Measurements from ENCODE around the gene STXBP6. TPM values are rescaled to one million over a fixed set of nuclear protein-coding genes. Genes with fewer than 3 reads are reported as not detected.
"Not testable (repeated sequence)": the region's sequence is repeated elsewhere in the genome, so short reads cannot be mapped to it uniquely, and the experiment has no call there.

The STXBP6 gene
- total and polyA plus RNA-seq, 10 of the 15 experiments (the other 5 are each of a cell fraction or from before 2014, with no cell fraction given), result 1.2 to 47.3 (median 1.9) TPM

DNA sequence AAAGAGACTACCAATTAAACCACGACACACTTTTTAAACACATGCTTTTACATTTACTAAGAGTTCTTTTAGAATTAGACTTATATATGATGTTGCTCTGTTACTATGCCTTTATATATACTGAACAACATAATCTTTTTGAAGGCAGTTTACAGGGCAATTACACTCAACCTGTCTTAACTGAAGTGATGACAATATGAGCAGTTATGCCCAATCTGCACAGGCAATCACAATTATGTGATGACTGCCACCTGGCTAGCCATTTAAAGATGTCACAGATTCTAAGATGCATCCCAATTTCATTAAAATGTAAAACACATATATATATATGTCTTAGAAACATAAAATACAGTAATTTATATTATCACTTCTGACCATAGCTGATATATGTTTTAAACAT, 112.6 kb downstream of the STXBP6 start:
- H3K4me1 ChIP-seq (ENCODE audit: control insufficient read depth, insufficient read depth, low read length), result no peaks in the 10 kb centered on the region; the same call in none of the 2 replicates
- intact Hi-C loops (cut with micrococcal nuclease; ENCODE audit: unreplicated experiment) (no loop called here), in situ Hi-C loops (cut with MboI) (no loop called here)
- H3K27ac ChIP-seq (ENCODE audit: control insufficient read depth, insufficient read depth), result no peak overlapping the region
- CTCF ChIA-PET, result interaction anchor here (1.0 to 2.5 kb wide), 2 partner anchors 17 to 21 kb away, joined by 3 to 7 read pairs; no protein-coding TSS in a partner anchor
- H4K20me1 ChIP-seq (ENCODE audit: control insufficient read depth, insufficient read depth), result no peaks in the 10 kb centered on the region
- no TSS peak for BruUV-seq (replicated peaks)
- no peak overlapping the region for H3K4me2 ChIP-seq (ENCODE audit: control insufficient read depth, insufficient read depth)
- H3K36me3 ChIP-seq (ENCODE audit: control insufficient read depth in 2 of 2, insufficient read depth in 2 of 2, low read length in 1 of 2), result no peaks in the 10 kb centered on the region; a peak in 1 of 4 replicates
- 0% methylated on average over 1 of the region's 1 CpG for WGBS (ENCODE audit: insufficient coverage, insufficient replicate concordance, low lambda C conversion rate, missing lambda C conversion rate)
- no peak overlapping the region for H3K9ac ChIP-seq (ENCODE audit: control insufficient read depth, insufficient read depth, low read length)
- no peaks in the 10 kb centered on the region for H3K79me2 ChIP-seq (ENCODE audit: control insufficient read depth, insufficient read depth, low read length)
- ATAC-seq (no peak), FAIRE-seq (no peak), DNase-seq (ENCODE audit: low read depth, low spot score) (no peak)
- POLR2A ChIA-PET, result no interaction called here
- H3K4me3 ChIP-seq, result no peak overlapping the region
- no peak overlapping the region for H2AFZ ChIP-seq (ENCODE audit: control insufficient read depth, low read depth, low read length)
- no peaks in the 10 kb centered on the region for H3K27me3 ChIP-seq (replicated peaks in 1 of 2; ENCODE audit: control insufficient read depth in 2 of 2, insufficient read depth in 2 of 2, low read length in 1 of 2)
- RAD21 ChIA-PET (ENCODE audit: unreplicated experiment), result interaction anchor here (0.7 kb wide), 1 partner anchor 76 kb away, joined by 3 read pairs; no protein-coding TSS in a partner anchor
- SMC1A ChIA-PET (ENCODE audit: uncharacterized antibody, unreplicated experiment), result interaction anchor here (1.0 to 9.0 kb wide), 6 partner anchors 11 to 692 kb away, joined by 3 to 104 read pairs (median 4); no protein-coding TSS in a partner anchor
- no peaks in the 10 kb centered on the region for H3K9me3 ChIP-seq (replicated peaks; ENCODE audit: control insufficient read depth, insufficient read depth, low read length)
- TF ChIP-seq CEBPB (IDR thresholded peaks at IDR 0.05; ENCODE audit: borderline replicate concordance in 1 of 2, low read depth in 2 of 2, low read length in 2 of 2), result no peak
- no peak for TF ChIP-seq TAF1 (IDR thresholded peaks at IDR 0.05; ENCODE audit: borderline replicate concordance, low read depth, low read length)
- no peak for TF ChIP-seq NR2C2 (IDR thresholded peaks at IDR 0.05; ENCODE audit: borderline replicate concordance, control insufficient read depth, insufficient read length, low read depth)
- TF ChIP-seq, protein P1, sequence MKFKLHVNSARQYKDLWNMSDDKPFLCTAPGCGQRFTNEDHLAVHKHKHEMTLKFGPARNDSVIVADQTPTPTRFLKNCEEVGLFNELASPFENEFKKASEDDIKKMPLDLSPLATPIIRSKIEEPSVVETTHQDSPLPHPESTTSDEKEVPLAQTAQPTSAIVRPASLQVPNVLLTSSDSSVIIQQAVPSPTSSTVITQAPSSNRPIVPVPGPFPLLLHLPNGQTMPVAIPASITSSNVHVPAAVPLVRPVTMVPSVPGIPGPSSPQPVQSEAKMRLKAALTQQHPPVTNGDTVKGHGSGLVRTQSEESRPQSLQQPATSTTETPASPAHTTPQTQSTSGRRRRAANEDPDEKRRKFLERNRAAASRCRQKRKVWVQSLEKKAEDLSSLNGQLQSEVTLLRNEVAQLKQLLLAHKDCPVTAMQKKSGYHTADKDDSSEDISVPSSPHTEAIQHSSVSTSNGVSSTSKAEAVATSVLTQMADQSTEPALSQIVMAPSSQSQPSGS (IDR thresholded peaks at IDR 0.05; ENCODE audit: low read length), result no peak
- TF ChIP-seq MTA2 (IDR thresholded peaks at IDR 0.05; ENCODE audit: low read depth), result no peak
- TF ChIP-seq MXI1 (IDR thresholded peaks at IDR 0.05; ENCODE audit: low read depth, low read length), result no peak
- no peak for TF ChIP-seq ZNF622 (IDR thresholded peaks at IDR 0.05)
- TF ChIP-seq TARDBP (IDR thresholded peaks at IDR 0.05; ENCODE audit: borderline replicate concordance), result no peak
- no peak for TF ChIP-seq ZBED1 (IDR thresholded peaks at IDR 0.05; ENCODE audit: borderline replicate concordance)
- no peak for TF ChIP-seq PAX5 (IDR thresholded peaks at IDR 0.05; ENCODE audit: borderline replicate concordance, low read depth, low read length)
- TF ChIP-seq WRNIP1 (IDR thresholded peaks at IDR 0.05; ENCODE audit: borderline replicate concordance, low read depth, low read length), result no peak
- no peak for TF ChIP-seq TCF3 (IDR thresholded peaks at IDR 0.05; ENCODE audit: borderline replicate concordance, insufficient read depth, low read depth, low read length)
- no peak for TF ChIP-seq EZH2 (IDR thresholded peaks at IDR 0.05; ENCODE audit: borderline replicate concordance, control insufficient read depth, low read depth, low read length)
- no peak for TF ChIP-seq IRF4 (IDR thresholded peaks at IDR 0.05; ENCODE audit: low read depth, low read length)

DNA sequence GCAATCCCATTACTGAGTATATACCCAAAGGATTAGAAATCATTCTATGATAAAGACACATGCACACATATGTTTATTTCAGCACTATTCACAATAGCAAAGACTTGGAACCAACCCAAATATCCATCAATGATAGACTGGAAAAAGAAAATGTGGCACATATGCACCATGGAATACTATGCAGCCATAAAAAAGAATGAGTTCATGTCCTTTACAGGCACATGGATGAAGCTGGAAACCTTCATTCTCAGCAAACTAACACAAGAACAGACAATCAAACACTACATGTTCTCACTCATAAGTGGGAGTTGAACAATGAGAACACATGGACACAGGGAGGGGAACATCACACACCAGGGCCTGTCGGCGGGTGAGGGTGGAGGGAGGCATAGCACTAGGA, 113.2 kb downstream of the STXBP6 start:
- CTCF ChIA-PET; H2AFZ ChIP-seq (ENCODE audit: control insufficient read depth, low read depth, low read length); BruUV-seq (replicated peaks); H4K20me1 ChIP-seq (ENCODE audit: control insufficient read depth, insufficient read depth); intact Hi-C loops (cut with micrococcal nuclease; ENCODE audit: unreplicated experiment); H3K27me3 ChIP-seq (replicated peaks in 1 of 2; ENCODE audit: control insufficient read depth in 2 of 2, insufficient read depth in 2 of 2, low read length in 1 of 2); ATAC-seq; POLR2A ChIA-PET; in situ Hi-C loops (cut with MboI); H3K4me2 ChIP-seq (ENCODE audit: control insufficient read depth, insufficient read depth); H3K9me3 ChIP-seq (replicated peaks; ENCODE audit: control insufficient read depth, insufficient read depth, low read length); RAD21 ChIA-PET (ENCODE audit: unreplicated experiment); H3K36me3 ChIP-seq (ENCODE audit: control insufficient read depth in 2 of 2, insufficient read depth in 2 of 2, low read length in 1 of 2); H3K9ac ChIP-seq (ENCODE audit: control insufficient read depth, insufficient read depth, low read length); SMC1A ChIA-PET (ENCODE audit: uncharacterized antibody, unreplicated experiment); DNase-seq (ENCODE audit: low read depth, low spot score); H3K27ac ChIP-seq (ENCODE audit: control insufficient read depth, insufficient read depth); FAIRE-seq; H3K79me2 ChIP-seq (ENCODE audit: control insufficient read depth, insufficient read depth, low read length); H3K4me3 ChIP-seq; H3K4me1 ChIP-seq (ENCODE audit: control insufficient read depth, insufficient read depth, low read length): not testable (repeated sequence)
- no CpG with 5 or more reads among the region's 2 CpGs for WGBS (ENCODE audit: insufficient coverage, insufficient replicate concordance, low lambda C conversion rate, missing lambda C conversion rate)
